Measurements from ENCODE around the gene INHBB.

DNA sequence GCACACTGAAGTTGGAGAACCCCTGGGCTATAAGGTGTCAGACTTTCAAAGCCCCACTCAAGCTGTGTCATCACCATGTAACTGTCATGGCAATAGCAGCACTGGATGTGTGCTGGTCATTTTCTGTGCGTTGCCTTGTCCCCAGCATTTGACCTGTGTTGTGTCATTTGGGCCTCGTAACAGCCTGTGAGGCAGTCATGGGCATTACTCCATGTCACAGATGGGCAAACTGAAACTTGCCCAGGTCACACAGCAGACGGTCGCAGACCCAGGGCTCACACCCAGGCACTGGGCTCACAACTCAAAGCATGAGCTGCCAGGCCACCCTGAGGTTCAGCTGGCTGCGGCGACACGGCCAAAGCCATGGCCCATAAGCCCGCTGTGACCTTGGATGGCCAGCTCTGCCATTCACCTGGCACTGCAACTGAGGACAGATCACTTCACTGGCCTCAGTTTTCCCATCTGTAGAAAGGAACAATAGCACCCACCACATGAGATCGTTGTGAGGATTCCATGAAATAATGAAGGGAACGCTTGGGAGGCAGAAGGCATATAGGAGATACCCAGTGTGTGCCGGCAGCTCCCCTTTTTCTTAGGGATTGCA, 36.7 kb downstream of the INHBB start:
- TF ChIP-seq, protein P1, sequence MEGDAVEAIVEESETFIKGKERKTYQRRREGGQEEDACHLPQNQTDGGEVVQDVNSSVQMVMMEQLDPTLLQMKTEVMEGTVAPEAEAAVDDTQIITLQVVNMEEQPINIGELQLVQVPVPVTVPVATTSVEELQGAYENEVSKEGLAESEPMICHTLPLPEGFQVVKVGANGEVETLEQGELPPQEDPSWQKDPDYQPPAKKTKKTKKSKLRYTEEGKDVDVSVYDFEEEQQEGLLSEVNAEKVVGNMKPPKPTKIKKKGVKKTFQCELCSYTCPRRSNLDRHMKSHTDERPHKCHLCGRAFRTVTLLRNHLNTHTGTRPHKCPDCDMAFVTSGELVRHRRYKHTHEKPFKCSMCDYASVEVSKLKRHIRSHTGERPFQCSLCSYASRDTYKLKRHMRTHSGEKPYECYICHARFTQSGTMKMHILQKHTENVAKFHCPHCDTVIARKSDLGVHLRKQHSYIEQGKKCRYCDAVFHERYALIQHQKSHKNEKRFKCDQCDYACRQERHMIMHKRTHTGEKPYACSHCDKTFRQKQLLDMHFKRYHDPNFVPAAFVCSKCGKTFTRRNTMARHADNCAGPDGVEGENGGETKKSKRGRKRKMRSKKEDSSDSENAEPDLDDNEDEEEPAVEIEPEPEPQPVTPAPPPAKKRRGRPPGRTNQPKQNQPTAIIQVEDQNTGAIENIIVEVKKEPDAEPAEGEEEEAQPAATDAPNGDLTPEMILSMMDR (IDR thresholded peaks at IDR 0.05), result no peak
- no peak for TF ChIP-seq POLR2A (IDR thresholded peaks at IDR 0.05)
